ENCODE data around the gene SHROOM1. TPM values are rescaled to one million over a fixed set of nuclear protein-coding genes. Genes with fewer than 3 reads are reported as not detected.

SHROOM1 gene
- total and polyA plus RNA-seq, 2 donors (not counting 1 experiment from before 2014, with no cell fraction given), result 1.3 to 2.3 TPM

DNA sequence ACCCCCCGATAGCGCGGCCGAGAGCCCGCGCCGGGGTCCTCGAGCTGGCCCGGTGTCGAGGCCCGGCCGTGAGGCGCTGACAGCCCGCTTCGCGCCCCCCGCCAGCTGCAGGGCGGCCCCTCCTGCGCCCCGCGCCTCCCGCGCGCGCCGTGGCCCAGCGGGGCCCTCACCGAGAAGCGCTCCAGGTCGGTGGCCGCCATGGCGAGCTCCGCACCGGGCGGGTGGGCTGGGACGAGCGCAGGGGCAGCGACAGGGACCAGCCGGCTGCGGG lies 53.6 kb downstream of the SHROOM1 start:
- Histone ChIP-seq H3K27ac (ENCODE audit: low read length in 2 of 2) (no peak overlapping the region), H3K9me3 (ENCODE audit: control extremely low read depth in 1 of 3, control insufficient read depth in 2 of 3, insufficient read depth in 1 of 3, low read length in 2 of 3) (peaks cover 0 to 9% (median 2%) of the 10 kb centered on the region in 3 donors), H3K4me3 (ENCODE audit: control extremely low read depth in 1 of 5, extremely low read depth in 1 of 5, insufficient read depth in 1 of 5, low read depth in 2 of 5, low read length in 4 of 5) (peak overlapping the region in 4 of 5 experiments; percentile 58 to 82 (median 64)), H3K79me2 (ENCODE audit: control insufficient read depth, insufficient read depth, low read length) (no peaks in the 10 kb centered on the region), H3K4me2 (replicated peaks; ENCODE audit: low read depth, low read length, poor library complexity, severe bottlenecking) (peak overlapping the region; percentile 96), H2AFZ (ENCODE audit: insufficient read depth, low read depth, low read length, poor library complexity, severe bottlenecking) (peak overlapping the region; percentile 80), H3K27me3 (replicated peaks in 1 of 4; ENCODE audit: control extremely low read depth in 1 of 4, control insufficient read depth in 3 of 4, insufficient read depth in 4 of 4, low read length in 3 of 4) (peaks cover 2 to 40% (median 32%) of the 10 kb centered on the region in 4 experiments), H3K36me3 (replicated peaks in 1 of 2; ENCODE audit: control extremely low read depth in 1 of 2, control insufficient read depth in 1 of 2, extremely low read depth in 1 of 2, insufficient read depth in 2 of 2, low read length in 1 of 2) (no peaks in the 10 kb centered on the region), H3K9ac (ENCODE audit: low read length) (peak overlapping the region; percentile 78), H4K20me1 (ENCODE audit: control insufficient read depth, insufficient read depth, low read length, poor library complexity, severe bottlenecking) (no peaks in the 10 kb centered on the region), H3K4me1 (ENCODE audit: control insufficient read depth in 2 of 2, insufficient read depth in 2 of 2, low read length in 2 of 2) (peaks cover 14 to 16% of the 10 kb centered on the region in 2 donors)
- no peaks in the 10 kb centered on the region for H3K9me3 Mint-ChIP-seq (ENCODE audit: insufficient read depth)
- ATAC-seq (ENCODE audit: low read depth), result no peak
- intact Hi-C loops (cut with micrococcal nuclease), result no loop called here
- CTCF ChIA-PET, result no interaction called here
- POLR2A ChIA-PET, result interaction anchor here (0.6 kb wide), 1 partner anchor 23 kb away, joined by 11 read pairs; no protein-coding TSS in a partner anchor
- DNase-seq, result no peak
- WGBS (ENCODE audit: insufficient coverage), result 0% methylated on average over 40 of the region's 40 CpGs
- TF ChIP-seq EZH2 (IDR thresholded peaks at IDR 0.05; ENCODE audit: borderline replicate concordance, insufficient read depth, low read depth, low read length, poor library complexity, severe bottlenecking), result no peak
- TF ChIP-seq, protein P1, sequence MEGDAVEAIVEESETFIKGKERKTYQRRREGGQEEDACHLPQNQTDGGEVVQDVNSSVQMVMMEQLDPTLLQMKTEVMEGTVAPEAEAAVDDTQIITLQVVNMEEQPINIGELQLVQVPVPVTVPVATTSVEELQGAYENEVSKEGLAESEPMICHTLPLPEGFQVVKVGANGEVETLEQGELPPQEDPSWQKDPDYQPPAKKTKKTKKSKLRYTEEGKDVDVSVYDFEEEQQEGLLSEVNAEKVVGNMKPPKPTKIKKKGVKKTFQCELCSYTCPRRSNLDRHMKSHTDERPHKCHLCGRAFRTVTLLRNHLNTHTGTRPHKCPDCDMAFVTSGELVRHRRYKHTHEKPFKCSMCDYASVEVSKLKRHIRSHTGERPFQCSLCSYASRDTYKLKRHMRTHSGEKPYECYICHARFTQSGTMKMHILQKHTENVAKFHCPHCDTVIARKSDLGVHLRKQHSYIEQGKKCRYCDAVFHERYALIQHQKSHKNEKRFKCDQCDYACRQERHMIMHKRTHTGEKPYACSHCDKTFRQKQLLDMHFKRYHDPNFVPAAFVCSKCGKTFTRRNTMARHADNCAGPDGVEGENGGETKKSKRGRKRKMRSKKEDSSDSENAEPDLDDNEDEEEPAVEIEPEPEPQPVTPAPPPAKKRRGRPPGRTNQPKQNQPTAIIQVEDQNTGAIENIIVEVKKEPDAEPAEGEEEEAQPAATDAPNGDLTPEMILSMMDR (IDR thresholded peaks at IDR 0.05), result no peak
- peaks cover 35% of the 10 kb centered on the region for H3K27me3 Mint-ChIP-seq
- H3K27ac Mint-ChIP-seq, result no peak overlapping the region
- H3K4me1 Mint-ChIP-seq, result peaks cover 8% of the 10 kb centered on the region
- H3K4me3 Mint-ChIP-seq, result no peak overlapping the region

DNA sequence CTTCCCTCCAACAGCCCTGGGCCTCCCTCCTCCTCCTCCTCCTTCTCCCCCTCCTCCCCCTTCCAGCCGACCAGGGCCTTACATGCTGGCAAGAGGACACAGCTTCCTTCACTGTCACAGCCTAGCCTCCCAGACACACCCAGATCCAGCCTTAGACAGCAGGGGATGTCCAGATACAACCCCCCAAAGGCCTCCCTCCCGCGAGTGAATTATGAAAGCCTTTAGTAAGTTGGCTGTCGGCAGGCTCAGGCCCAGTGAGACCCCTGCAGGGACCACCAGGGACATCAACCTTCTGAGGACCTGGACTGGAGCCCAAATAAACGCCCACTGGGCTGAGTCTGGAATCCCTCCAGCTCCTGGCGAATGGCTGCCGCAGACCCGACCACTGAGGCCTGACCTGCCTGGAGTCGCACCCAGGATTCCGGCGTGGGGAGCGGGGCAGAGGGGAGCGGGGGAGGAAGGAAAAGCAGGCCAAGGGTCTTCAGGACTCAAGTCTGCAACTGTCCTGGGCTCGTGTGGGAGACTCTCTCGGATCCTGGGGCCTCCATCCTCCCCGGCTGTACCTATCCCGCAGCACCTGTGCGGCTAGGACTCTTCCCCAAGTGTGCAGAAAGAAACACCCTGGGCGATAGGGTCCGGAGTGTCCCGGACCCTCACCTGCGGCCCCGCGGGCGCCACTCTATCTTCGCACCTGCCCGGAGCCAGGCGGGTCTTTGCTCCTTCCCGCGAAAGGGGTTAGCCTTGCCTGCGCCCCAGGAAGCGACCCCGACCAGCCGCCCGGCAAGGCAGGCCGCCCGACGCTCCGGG lies 54.1 kb downstream of the SHROOM1 start:
- Mint-ChIP-seq H3K4me1 (peaks cover 8% of the 10 kb centered on the region), H3K27me3 (peaks cover 29% of the 10 kb centered on the region), H3K4me3 (peak overlapping the region; percentile 75), H3K9me3 (ENCODE audit: insufficient read depth) (no peaks in the 10 kb centered on the region), H3K27ac (no peak overlapping the region)
- ATAC-seq (ENCODE audit: low read depth) (no peak), DNase-seq (peak; percentile 47)
- Histone ChIP-seq H3K79me2 (ENCODE audit: control insufficient read depth, insufficient read depth, low read length) (no peaks in the 10 kb centered on the region), H3K36me3 (replicated peaks in 1 of 2; ENCODE audit: control extremely low read depth in 1 of 2, control insufficient read depth in 1 of 2, extremely low read depth in 1 of 2, insufficient read depth in 2 of 2, low read length in 1 of 2) (no peaks in the 10 kb centered on the region), H3K27me3 (replicated peaks in 1 of 4; ENCODE audit: control extremely low read depth in 1 of 4, control insufficient read depth in 3 of 4, insufficient read depth in 4 of 4, low read length in 3 of 4) (peaks cover 2 to 40% (median 29%) of the 10 kb centered on the region in 4 experiments), H3K4me1 (ENCODE audit: control insufficient read depth in 2 of 2, insufficient read depth in 2 of 2, low read length in 2 of 2) (peaks cover 14 to 16% of the 10 kb centered on the region in 2 donors), H3K9me3 (ENCODE audit: control extremely low read depth in 1 of 3, control insufficient read depth in 2 of 3, insufficient read depth in 1 of 3, low read length in 2 of 3) (peaks cover 0 to 9% (median 2%) of the 10 kb centered on the region in 3 donors), H2AFZ (ENCODE audit: insufficient read depth, low read depth, low read length, poor library complexity, severe bottlenecking) (peak overlapping the region; percentile 80), H3K4me2 (replicated peaks; ENCODE audit: low read depth, low read length, poor library complexity, severe bottlenecking) (peak overlapping the region; percentile 96), H3K4me3 (ENCODE audit: control extremely low read depth in 1 of 5, extremely low read depth in 1 of 5, insufficient read depth in 1 of 5, low read depth in 2 of 5, low read length in 4 of 5) (peak overlapping the region in 4 of 5 experiments; percentile 17 to 82 (median 64)), H4K20me1 (ENCODE audit: control insufficient read depth, insufficient read depth, low read length, poor library complexity, severe bottlenecking) (no peaks in the 10 kb centered on the region), H3K9ac (ENCODE audit: low read length) (peak overlapping the region; percentile 78), H3K27ac (ENCODE audit: low read length in 2 of 2) (no peak overlapping the region)
- CTCF ChIA-PET, result interaction anchor here (1.0 kb wide), 1 partner anchor 390 kb away, joined by 3 read pairs; no protein-coding TSS in a partner anchor
- 20% methylated on average over 37 of the region's 39 CpGs for WGBS (ENCODE audit: insufficient coverage)
- TF ChIP-seq, protein P1 (IDR thresholded peaks at IDR 0.05), result no peak
- no peak for TF ChIP-seq EZH2 (IDR thresholded peaks at IDR 0.05; ENCODE audit: borderline replicate concordance, insufficient read depth, low read depth, low read length, poor library complexity, severe bottlenecking)
- POLR2A ChIA-PET, result interaction anchor here (0.5 to 0.6 kb wide), 2 partner anchors 10 to 199 kb away, joined by 3 to 7 read pairs; no protein-coding TSS in a partner anchor
- intact Hi-C loops (cut with micrococcal nuclease), result no loop called here

Measured in B cell (primary cell).